HL-60 (cell line): ENCODE results near the gene OR10H4.

ENCODE experiments used
- DNase-seq, 2 experiments: peaks; one replicate each; pipeline ENCODE4 v3.0.0-alpha.2; 2010 to 2020; ENCODE audit warnings: low read depth in 1 of 2, low spot score in 1 of 2
- H3K27ac ChIP-seq: fragments of 250-450 bp; sonication (Bioruptor Pico); replicated peaks from 2 replicates; pipeline ENCODE4 v1.5.1; 2020; ENCODE audit warnings: mild to moderate bottlenecking, moderate library complexity
- H3K27me3 ChIP-seq: fragments of 250-450 bp; sonication (Bioruptor Pico); 2 replicates; pipeline ENCODE4 v1.5.1; 2021; ENCODE audit warnings: mild to moderate bottlenecking, moderate library complexity; ENCODE audit not compliant: insufficient read depth, poor library complexity, severe bottlenecking
- H3K4me3 ChIP-seq: replicated peaks from 2 replicates; pipeline ENCODE4 v1.5.1; 2011; ENCODE audit warnings: mild to moderate bottlenecking, control low read depth, low read length; ENCODE audit not compliant: insufficient read depth
- SPI1 ChIP-seq: IDR thresholded peaks from 2 replicates; pipeline ENCODE4 v1.6.1; 2012; ENCODE audit warnings: low read depth, mild to moderate bottlenecking, borderline replicate concordance
- TF ChIP-seq, protein P1 (sequence below): IDR thresholded peaks from 2 replicates; pipeline ENCODE4 v1.6.1; 2012; ENCODE audit warnings: low read depth; ENCODE audit not compliant: insufficient replicate concordance

OR10H4 gene

DNA sequence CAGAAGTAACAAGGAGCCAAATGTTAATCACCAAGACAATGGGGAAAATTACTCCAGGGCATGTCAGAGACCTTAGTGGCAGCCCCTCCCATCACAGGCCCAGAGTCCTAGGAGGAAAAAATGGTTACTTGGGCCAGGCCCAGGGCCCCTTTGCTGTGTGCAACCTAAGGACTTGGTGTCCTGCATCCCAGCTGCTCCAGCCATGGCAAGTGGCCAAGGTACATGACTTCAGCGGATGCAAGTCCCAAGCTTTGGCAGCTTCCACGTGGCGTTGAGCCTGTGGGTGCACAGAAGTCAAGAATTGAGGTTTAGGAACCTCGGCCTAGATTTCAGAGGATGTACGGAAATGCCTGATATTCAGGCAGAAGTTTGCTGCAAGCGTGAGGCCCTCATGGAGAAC is 46.7 kb downstream of the OR10H4 start:
- no peak overlapping the region for H3K4me3 ChIP-seq
- H3K27ac ChIP-seq = no peak overlapping the region
- H3K27me3 ChIP-seq = no peaks in the 10 kb centered on the region
- DNase-seq = no peak
- TF ChIP-seq, protein P1, sequence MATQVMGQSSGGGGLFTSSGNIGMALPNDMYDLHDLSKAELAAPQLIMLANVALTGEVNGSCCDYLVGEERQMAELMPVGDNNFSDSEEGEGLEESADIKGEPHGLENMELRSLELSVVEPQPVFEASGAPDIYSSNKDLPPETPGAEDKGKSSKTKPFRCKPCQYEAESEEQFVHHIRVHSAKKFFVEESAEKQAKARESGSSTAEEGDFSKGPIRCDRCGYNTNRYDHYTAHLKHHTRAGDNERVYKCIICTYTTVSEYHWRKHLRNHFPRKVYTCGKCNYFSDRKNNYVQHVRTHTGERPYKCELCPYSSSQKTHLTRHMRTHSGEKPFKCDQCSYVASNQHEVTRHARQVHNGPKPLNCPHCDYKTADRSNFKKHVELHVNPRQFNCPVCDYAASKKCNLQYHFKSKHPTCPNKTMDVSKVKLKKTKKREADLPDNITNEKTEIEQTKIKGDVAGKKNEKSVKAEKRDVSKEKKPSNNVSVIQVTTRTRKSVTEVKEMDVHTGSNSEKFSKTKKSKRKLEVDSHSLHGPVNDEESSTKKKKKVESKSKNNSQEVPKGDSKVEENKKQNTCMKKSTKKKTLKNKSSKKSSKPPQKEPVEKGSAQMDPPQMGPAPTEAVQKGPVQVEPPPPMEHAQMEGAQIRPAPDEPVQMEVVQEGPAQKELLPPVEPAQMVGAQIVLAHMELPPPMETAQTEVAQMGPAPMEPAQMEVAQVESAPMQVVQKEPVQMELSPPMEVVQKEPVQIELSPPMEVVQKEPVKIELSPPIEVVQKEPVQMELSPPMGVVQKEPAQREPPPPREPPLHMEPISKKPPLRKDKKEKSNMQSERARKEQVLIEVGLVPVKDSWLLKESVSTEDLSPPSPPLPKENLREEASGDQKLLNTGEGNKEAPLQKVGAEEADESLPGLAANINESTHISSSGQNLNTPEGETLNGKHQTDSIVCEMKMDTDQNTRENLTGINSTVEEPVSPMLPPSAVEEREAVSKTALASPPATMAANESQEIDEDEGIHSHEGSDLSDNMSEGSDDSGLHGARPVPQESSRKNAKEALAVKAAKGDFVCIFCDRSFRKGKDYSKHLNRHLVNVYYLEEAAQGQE = no peak

DNA sequence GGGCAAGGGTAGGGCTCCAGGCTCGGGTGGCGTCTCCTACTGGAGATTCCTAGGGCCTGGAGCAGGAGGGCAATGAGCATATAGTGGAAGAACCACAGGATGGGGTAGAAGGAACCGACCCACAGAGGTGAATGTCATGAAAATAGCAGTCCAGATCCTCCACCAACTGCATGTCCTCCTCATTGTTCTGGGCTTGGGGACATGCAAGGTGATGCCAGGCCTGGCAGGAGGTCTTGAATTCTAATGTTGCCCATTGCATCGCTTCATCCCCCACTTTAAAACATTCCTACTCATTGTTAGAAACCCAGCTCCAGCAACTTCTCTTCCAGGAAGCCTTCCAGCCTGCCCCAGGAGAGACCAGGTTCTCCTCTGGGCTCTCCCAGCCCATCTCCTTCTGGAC is 49.4 kb downstream of the OR10H4 start:
- no peak overlapping the region for H3K4me3 ChIP-seq
- no peak overlapping the region for H3K27ac ChIP-seq
- no peak for TF ChIP-seq SPI1
- H3K27me3 ChIP-seq = no peaks in the 10 kb centered on the region
- no peak for DNase-seq
